GM06990 (cell line): ENCODE results near the gene NDUFS5.

Source experiments
- DNase-seq: peaks from one replicate; pipeline ENCODE4 v3.0.0-alpha.2; 2011; ENCODE audit not compliant: insufficient read length; ENCODE audit errors: extremely low read depth
- H3K27me3 ChIP-seq: replicated peaks from 2 replicates; pipeline ENCODE4 v1.6.0; 2011; ENCODE audit warnings: low read length; ENCODE audit not compliant: control insufficient read depth, insufficient read depth
- H3K36me3 ChIP-seq: 2 replicates; pipeline ENCODE4 v1.5.1; 2011; ENCODE audit warnings: low read length; ENCODE audit not compliant: control insufficient read depth, insufficient read depth
- H3K4me3 ChIP-seq: replicated peaks from 2 replicates; pipeline ENCODE4 v1.5.1; 2011; ENCODE audit warnings: low read depth, mild to moderate bottlenecking, control low read depth, low read length
- CTCF ChIP-seq: IDR thresholded peaks from 2 replicates; pipeline ENCODE4 v1.5.1; 2011; ENCODE audit warnings: low read length, control low read depth, mild to moderate bottlenecking, inconsistent platforms; ENCODE audit not compliant: insufficient read depth, poor library complexity, severe bottlenecking

The NDUFS5 gene

GRCh38 chr1:39080831-39081270, 54.7 kb downstream of the NDUFS5 start:
- Histone ChIP-seq H3K4me3 (peak overlapping the region; percentile 50), H3K27me3 (peaks cover 3% of the 10 kb centered on the region), H3K36me3 (no peaks in the 10 kb centered on the region)
- no peak for DNase-seq
- TF ChIP-seq CTCF = no peak

GRCh38 chr1:39081271-39082009, 55.3 kb downstream of the NDUFS5 start:
- Histone ChIP-seq H3K27me3 (peaks cover 3% of the 10 kb centered on the region), H3K36me3 (no peaks in the 10 kb centered on the region), H3K4me3 (peak overlapping the region; percentile 50)
- peak; percentile 36 for DNase-seq
- no peak for TF ChIP-seq CTCF

- H3K27me3 ChIP-seq = peaks cover 3% of the 10 kb centered on the region
- DNase-seq = no peak
- TF ChIP-seq CTCF = no peak
- H3K4me3 ChIP-seq = no peak overlapping the region
- no peaks in the 10 kb centered on the region for H3K36me3 ChIP-seq
Measured at GRCh38 chr1:39082010-39082799, 56.1 kb downstream of the NDUFS5 start.

- Histone ChIP-seq H3K36me3 (no peaks in the 10 kb centered on the region), H3K27me3 (peaks cover 3% of the 10 kb centered on the region), H3K4me3 (no peak overlapping the region)
- TF ChIP-seq CTCF = no peak
- no peak for DNase-seq
Measured at GRCh38 chr1:39082811-39083576, 56.8 kb downstream of the NDUFS5 start.

GRCh38 chr1:39084191-39084590, 58.0 kb downstream of the NDUFS5 start:
- DNase-seq = no peak

More at GRCh38 chr1:39084191-39084590, 58.0 kb downstream of the NDUFS5 start:
- H3K36me3 ChIP-seq = no peaks in the 10 kb centered on the region
- TF ChIP-seq CTCF = no peak
- no peak overlapping the region for H3K4me3 ChIP-seq
- H3K27me3 ChIP-seq = peaks cover 3% of the 10 kb centered on the region
